GM19372 (cell line): Measurements from ENCODE around the gene TERB2.
"Not testable (repeated sequence)": the region's sequence is repeated elsewhere in the genome, so short reads cannot be mapped to it uniquely, and the experiment has no call there.

ENCODE experiments used
- ATAC-seq: cut with Tn5 transposase; IDR thresholded peaks from one replicate; pipeline ENCODE4 v1.9.1; 2021; ENCODE audit warnings: mild to moderate bottlenecking, low read depth, moderate library complexity; ENCODE audit not compliant: unreplicated experiment

The TERB2 gene

GRCh38 chr15:45001180-45001579 is 44.7 kb downstream of the TERB2 start:
- ATAC-seq: not testable (repeated sequence)

GRCh38 chr15:45003731-45004410 is 47.4 kb downstream of the TERB2 start:
- not testable (repeated sequence) for ATAC-seq

GRCh38 chr15:45004590-45005175 is 48.2 kb downstream of the TERB2 start:
- ATAC-seq: not testable (repeated sequence)

- ATAC-seq: no peak
These were observed 52.6 kb downstream of the TERB2 start for GRCh38 chr15:45009046-45009445.

- not testable (repeated sequence) for ATAC-seq
These were observed 58.6 kb downstream of the TERB2 start for GRCh38 chr15:45015114-45015513.

- not testable (repeated sequence) for ATAC-seq
These were observed 63.9 kb downstream of the TERB2 start for GRCh38 chr15:45020222-45020900.

GRCh38 chr15:45020901-45021259 is 64.4 kb downstream of the TERB2 start:
- not testable (repeated sequence) for ATAC-seq

GRCh38 chr15:45021348-45021747 is 64.9 kb downstream of the TERB2 start:
- no peak for ATAC-seq

GRCh38 chr15:45022871-45023658 is 66.6 kb downstream of the TERB2 start, which contains the start of gene SORD:
TSS of gene SORD (plus strand) at chr15:45023195. CDS start at chr15:45023284, 89 bp downstream.
- ATAC-seq: peak; percentile 86

GRCh38 chr15:45023659-45024225 is 67.3 kb downstream of the TERB2 start:
- peak; percentile 11 for ATAC-seq

GRCh38 chr15:45024649-45025048 is 68.2 kb downstream of the TERB2 start:
- not testable (repeated sequence) for ATAC-seq

GRCh38 chr15:45025627-45026026 is 69.1 kb downstream of the TERB2 start:
- not testable (repeated sequence) for ATAC-seq

- no peak for ATAC-seq
These were observed 70.2 kb downstream of the TERB2 start for GRCh38 chr15:45026651-45027190.

GRCh38 chr15:45027220-45027619 is 70.7 kb downstream of the TERB2 start:
- no peak for ATAC-seq
